Smooth muscle cell (in vitro differentiated cells): ENCODE measurements around the gene TMPRSS3. TPM values are rescaled to one million over a fixed set of nuclear protein-coding genes. Genes with fewer than 3 reads are reported as not detected.

Source experiments
- DNase-seq: peaks from one replicate; lab custom pipeline; 2025; ENCODE audit not compliant: unreplicated experiment; lab: John Stamatoyannopoulos, UW
- H2AFZ ChIP-seq: fragments of 200-600 bp; sonication (generic); 2 replicates; pipeline ENCODE4 v1.6.0; 2016; ENCODE audit warnings: antibody characterized with exemption, low read depth, mild to moderate bottlenecking
- H3F3A ChIP-seq: fragments of 200-600 bp; sonication (generic); 2 replicates; pipeline ENCODE4 v1.6.0; 2017; ENCODE audit warnings: antibody characterized with exemption, low read depth
- H3K27ac ChIP-seq: fragments of 200-600 bp; sonication (generic); 2 replicates; pipeline ENCODE4 v1.5.1; 2016; ENCODE audit warnings: low read depth, mild to moderate bottlenecking
- H3K27me3 ChIP-seq: fragments of 200-600 bp; sonication (generic); 2 replicates; pipeline ENCODE4 v1.6.1; 2016; ENCODE audit warnings: low read depth, mild to moderate bottlenecking
- H3K36me3 ChIP-seq: fragments of 200-600 bp; sonication (generic); 2 replicates; pipeline ENCODE4 v1.5.1; 2016; ENCODE audit warnings: low read depth
- H3K4me1 ChIP-seq: fragments of 200-600 bp; sonication (generic); 2 replicates; pipeline ENCODE4 v1.5.1; 2016; ENCODE audit warnings: low read depth
- H3K4me2 ChIP-seq: fragments of 200-600 bp; sonication (generic); 2 replicates; pipeline ENCODE4 v1.6.0; 2016; ENCODE audit warnings: mild to moderate bottlenecking
- H3K4me3 ChIP-seq: fragments of 200-600 bp; sonication (generic); 2 replicates; pipeline ENCODE4 v1.5.1; 2016; ENCODE audit warnings: mild to moderate bottlenecking
- H3K79me2 ChIP-seq: fragments of 200-600 bp; sonication (generic); 2 replicates; pipeline ENCODE4 v1.6.0; 2016; ENCODE audit warnings: low read depth, mild to moderate bottlenecking
- H3K9ac ChIP-seq: fragments of 200-600 bp; sonication (generic); 2 replicates; pipeline ENCODE4 v1.6.0; 2016; ENCODE audit warnings: low read depth
- H3K9me3 ChIP-seq: fragments of 200-600 bp; sonication (generic); replicated peaks from 2 replicates; pipeline ENCODE4 v1.5.1; 2016; ENCODE audit warnings: low read depth
- H4K20me1 ChIP-seq: fragments of 200-600 bp; sonication (generic); 2 replicates; pipeline ENCODE4 v1.6.0; 2016; ENCODE audit warnings: low read depth
- CTCF ChIP-seq: fragments of 200-600 bp; sonication (generic); IDR thresholded peaks from 2 replicates; pipeline ENCODE4 v1.5.1; 2017; ENCODE audit warnings: borderline replicate concordance, mild to moderate bottlenecking, antibody characterized with exemption; ENCODE audit not compliant: insufficient read depth, poor library complexity, severe bottlenecking
- WGBS: methylation state at CpG from one replicate; pipeline ENCODE4 v1.1.7; 2016; ENCODE audit warnings: low lambda C conversion rate; 5-methylcytosine and 5-hydroxymethylcytosine counted together
- polyA plus RNA-seq: library from polyadenylated mRNA; unstranded; fragments of >200 nt; fragmentation: Nextera tagmentation; extraction: Ambion mirVana; gene quantifications from 2 replicates; pipeline ENCODE4 v1.2.1, GENCODE V29; 2016
- total RNA-seq: library from RNA; depleted of rRNA; stranded (reverse); fragments of >200 nt; gene quantifications from 2 replicates; pipeline ENCODE4 v1.2.3, GENCODE V29; 2014

Gene TMPRSS3
- total and polyA plus RNA-seq, 2 experiments from 2014 or later = not detected

- H3K4me2 ChIP-seq = no peak overlapping the region
- H3K4me1 ChIP-seq = no peaks in the 10 kb centered on the region
- no peaks in the 10 kb centered on the region for H3K9me3 ChIP-seq
- WGBS = 94% methylated on average over 8 of the region's 8 CpGs
- H4K20me1 ChIP-seq = no peaks in the 10 kb centered on the region
- no peak overlapping the region for H3K27ac ChIP-seq
- DNase-seq = no peak
- H3K36me3 ChIP-seq = no peaks in the 10 kb centered on the region
- TF ChIP-seq CTCF = no peak
- no peaks in the 10 kb centered on the region for H3K79me2 ChIP-seq
- no peak overlapping the region for H2AFZ ChIP-seq
- no peak overlapping the region for H3K4me3 ChIP-seq
- no peaks in the 10 kb centered on the region for H3F3A ChIP-seq
- no peak overlapping the region for H3K9ac ChIP-seq
- H3K27me3 ChIP-seq = peaks cover 2% of the 10 kb centered on the region
Measured at GRCh38 chr21:42414066-42414465, 18.2 kb upstream of the TMPRSS3 start.

GRCh38 chr21:42413500-42413899 is 17.6 kb upstream of the TMPRSS3 start:
- DNase-seq = no peak
- no peaks in the 10 kb centered on the region for H3K27me3 ChIP-seq
- H3K9me3 ChIP-seq = no peaks in the 10 kb centered on the region
- WGBS = 91% methylated on average over 4 of the region's 4 CpGs
- no peaks in the 10 kb centered on the region for H3K4me1 ChIP-seq
- no peak for TF ChIP-seq CTCF
- H3K4me2 ChIP-seq = no peak overlapping the region
- H4K20me1 ChIP-seq = no peaks in the 10 kb centered on the region
- H3K9ac ChIP-seq = no peak overlapping the region
- H3K36me3 ChIP-seq = no peaks in the 10 kb centered on the region
- no peaks in the 10 kb centered on the region for H3K79me2 ChIP-seq
- no peaks in the 10 kb centered on the region for H3F3A ChIP-seq
- no peak overlapping the region for H3K4me3 ChIP-seq
- H3K27ac ChIP-seq = no peak overlapping the region
- no peak overlapping the region for H2AFZ ChIP-seq

- Histone ChIP-seq H3K4me1 (no peaks in the 10 kb centered on the region), H3K4me3 (no peak overlapping the region), H3F3A (no peaks in the 10 kb centered on the region), H3K9me3 (no peaks in the 10 kb centered on the region), H2AFZ (no peak overlapping the region), H3K36me3 (no peaks in the 10 kb centered on the region), H3K27me3 (no peaks in the 10 kb centered on the region), H3K9ac (no peak overlapping the region), H3K79me2 (no peaks in the 10 kb centered on the region), H3K27ac (no peak overlapping the region), H4K20me1 (no peaks in the 10 kb centered on the region), H3K4me2 (no peak overlapping the region)
- WGBS = 93% methylated on average over 14 of the region's 14 CpGs
- TF ChIP-seq CTCF = no peak
- no peak for DNase-seq
Measured at GRCh38 chr21:42413093-42413492, 17.2 kb upstream of the TMPRSS3 start.

GRCh38 chr21:42412636-42412933 is 16.7 kb upstream of the TMPRSS3 start:
- Histone ChIP-seq H3K79me2 (no peaks in the 10 kb centered on the region), H3K4me2 (no peak overlapping the region), H3K36me3 (no peaks in the 10 kb centered on the region), H3K9me3 (no peaks in the 10 kb centered on the region), H4K20me1 (no peaks in the 10 kb centered on the region), H3F3A (no peaks in the 10 kb centered on the region), H3K4me3 (no peak overlapping the region), H2AFZ (no peak overlapping the region), H3K4me1 (no peaks in the 10 kb centered on the region), H3K9ac (no peak overlapping the region), H3K27me3 (no peaks in the 10 kb centered on the region), H3K27ac (no peak overlapping the region)
- DNase-seq = no peak
- TF ChIP-seq CTCF = no peak
- 90% methylated on average over 5 of the region's 5 CpGs for WGBS
